Astrocyte (in vitro differentiated cells and primary cell): ENCODE results near the gene CENPB. TPM values are rescaled to one million over a fixed set of nuclear protein-coding genes. Genes with fewer than 3 reads are reported as not detected.

Experiments
- DNase-seq: peaks from one replicate; pipeline ENCODE4 v3.0.0-alpha.2; 2010; ENCODE audit warnings: low read depth
- FAIRE-seq: peaks from 2 replicates; lab custom pipeline; 2011; peaks lifted over from hg19 to GRCh38; lab: Jason Lieb, UNC
- H2AFZ ChIP-seq: 2 replicates; pipeline ENCODE4 v1.6.0; 2012; ENCODE audit warnings: low read depth, low read length, inconsistent platforms
- H3K27ac ChIP-seq: 2 replicates; pipeline ENCODE4 v1.5.1; 2011; ENCODE audit warnings: low read depth, low read length, inconsistent platforms
- H3K27me3 ChIP-seq: 2 replicates; pipeline ENCODE4 v1.6.0; 2011; ENCODE audit warnings: low read length, inconsistent platforms; ENCODE audit not compliant: insufficient read depth
- H3K36me3 ChIP-seq: 2 replicates; pipeline ENCODE4 v1.5.1; 2011; ENCODE audit warnings: low read length, inconsistent platforms; ENCODE audit not compliant: insufficient read depth
- H3K4me1 ChIP-seq: 2 replicates; pipeline ENCODE4 v1.5.1; 2011; ENCODE audit warnings: low read length, inconsistent platforms; ENCODE audit not compliant: insufficient read depth
- H3K4me2 ChIP-seq: 2 replicates; pipeline ENCODE4 v1.6.0; 2012; ENCODE audit warnings: low read length, inconsistent platforms
- H3K4me3 ChIP-seq: 2 replicates; pipeline ENCODE4 v1.5.1; 2011; ENCODE audit warnings: low read depth, mild to moderate bottlenecking, low read length, inconsistent platforms; ENCODE audit not compliant: insufficient read depth
- H3K79me2 ChIP-seq: 2 replicates; pipeline ENCODE4 v1.6.0; 2012; ENCODE audit warnings: mild to moderate bottlenecking, low read length, inconsistent platforms; ENCODE audit not compliant: insufficient read depth
- H3K9ac ChIP-seq: 2 replicates; pipeline ENCODE4 v1.6.0; 2012; ENCODE audit warnings: mild to moderate bottlenecking, low read length, inconsistent platforms
- H3K9me3 ChIP-seq: 2 replicates; pipeline ENCODE4 v1.5.1; 2012; ENCODE audit warnings: low read depth, mild to moderate bottlenecking, low read length, inconsistent platforms; ENCODE audit not compliant: insufficient read depth
- H4K20me1 ChIP-seq: 2 replicates; pipeline ENCODE4 v1.6.0; 2012; ENCODE audit warnings: low read length, inconsistent platforms; ENCODE audit not compliant: insufficient read depth
- H3K27ac Mint-ChIP-seq: one replicate; pipeline ENCODE4 v1.8.0; 2021; ENCODE audit warnings: mild to moderate bottlenecking, mixed read lengths; ENCODE audit not compliant: unreplicated experiment
- H3K27me3 Mint-ChIP-seq: one replicate; pipeline ENCODE4 v1.8.0; 2021; ENCODE audit warnings: low read depth, mixed read lengths; ENCODE audit not compliant: unreplicated experiment
- H3K36me3 Mint-ChIP-seq: one replicate; pipeline ENCODE4 v1.8.0; 2021; ENCODE audit warnings: low read depth, mixed read lengths; ENCODE audit not compliant: unreplicated experiment
- H3K4me1 Mint-ChIP-seq: one replicate; pipeline ENCODE4 v1.8.0; 2021; ENCODE audit warnings: low read depth, mixed read lengths; ENCODE audit not compliant: unreplicated experiment
- H3K4me3 Mint-ChIP-seq: one replicate; pipeline ENCODE4 v1.8.0; 2021; ENCODE audit warnings: mild to moderate bottlenecking, moderate library complexity, mixed read lengths; ENCODE audit not compliant: unreplicated experiment
- H3K9me3 Mint-ChIP-seq: one replicate; pipeline ENCODE4 v1.8.0; 2021; ENCODE audit warnings: mild to moderate bottlenecking, mixed read lengths; ENCODE audit not compliant: unreplicated experiment
- EZH2 ChIP-seq: IDR thresholded peaks from 2 replicates; pipeline ENCODE4 v1.6.1; 2012; ENCODE audit warnings: mild to moderate bottlenecking, low read length, inconsistent platforms; ENCODE audit not compliant: insufficient read depth
- total RNA-seq: library from RNA; stranded (reverse); gene quantifications from 2 replicates; pipeline ENCODE4 v1.2.1, GENCODE V29; 2021
- TF ChIP-seq, protein P1 (sequence below): IDR thresholded peaks from 2 replicates; pipeline ENCODE4 v1.5.1; 2011; ENCODE audit warnings: low read depth, mild to moderate bottlenecking, inconsistent platforms, low read length, moderate library complexity; ENCODE audit not compliant: insufficient read depth

Gene CENPB
- total RNA-seq, 1 donor from 2014 or later: 39.1 TPM

DNA sequence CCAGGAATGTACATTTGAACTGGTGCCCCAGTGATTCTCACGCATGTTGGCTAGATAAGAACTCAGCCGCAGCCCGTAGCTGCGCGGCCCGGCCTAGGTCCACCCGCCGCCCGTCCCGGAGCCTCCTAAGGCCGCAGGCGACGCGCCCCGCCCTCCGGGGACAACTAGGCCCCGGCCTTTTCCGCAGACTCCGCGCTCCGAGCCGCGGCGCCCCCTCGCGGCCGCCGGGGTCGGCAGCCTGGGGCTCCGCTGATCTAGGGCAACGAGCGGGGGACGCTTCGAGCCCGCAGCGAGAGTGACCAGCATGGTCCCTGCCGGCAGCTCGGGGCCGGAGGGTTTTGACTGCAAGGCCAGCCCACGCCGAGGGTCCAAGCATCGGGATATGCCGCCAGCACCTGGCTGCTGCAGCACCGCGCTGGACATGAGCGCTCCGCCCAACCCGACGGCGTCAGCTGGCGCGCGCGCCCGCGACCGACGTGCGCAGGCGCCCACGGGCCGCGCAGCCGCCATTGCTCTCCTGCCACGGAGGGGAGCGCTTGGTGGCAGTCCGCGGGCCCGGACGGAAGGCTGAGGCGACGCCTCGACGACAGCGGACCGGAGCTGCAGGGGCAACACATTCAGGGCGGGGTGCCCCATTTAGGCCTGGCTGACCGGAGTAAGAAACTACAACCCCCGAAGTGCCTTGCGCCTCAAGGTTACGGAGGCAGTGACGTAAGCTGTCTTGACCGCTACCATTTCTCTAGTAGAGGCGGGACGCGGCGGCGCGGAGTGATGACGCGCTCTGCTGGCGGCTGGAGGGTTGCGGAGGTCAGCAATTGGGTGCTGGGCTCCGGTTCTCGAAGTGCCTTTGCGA is 33.7 kb upstream of the CENPB start, which contains the start of gene AP5S1:
Gene AP5S1 (plus strand): TSS at position 500 of the 853 bp plus-strand sequence. CDS start 1,571 bp downstream, outside the sequence.
- H4K20me1 ChIP-seq: no peaks in the 10 kb centered on the region
- peaks cover 15% of the 10 kb centered on the region for H3K79me2 ChIP-seq
- TF ChIP-seq EZH2: no peak
- TF ChIP-seq, protein P1, sequence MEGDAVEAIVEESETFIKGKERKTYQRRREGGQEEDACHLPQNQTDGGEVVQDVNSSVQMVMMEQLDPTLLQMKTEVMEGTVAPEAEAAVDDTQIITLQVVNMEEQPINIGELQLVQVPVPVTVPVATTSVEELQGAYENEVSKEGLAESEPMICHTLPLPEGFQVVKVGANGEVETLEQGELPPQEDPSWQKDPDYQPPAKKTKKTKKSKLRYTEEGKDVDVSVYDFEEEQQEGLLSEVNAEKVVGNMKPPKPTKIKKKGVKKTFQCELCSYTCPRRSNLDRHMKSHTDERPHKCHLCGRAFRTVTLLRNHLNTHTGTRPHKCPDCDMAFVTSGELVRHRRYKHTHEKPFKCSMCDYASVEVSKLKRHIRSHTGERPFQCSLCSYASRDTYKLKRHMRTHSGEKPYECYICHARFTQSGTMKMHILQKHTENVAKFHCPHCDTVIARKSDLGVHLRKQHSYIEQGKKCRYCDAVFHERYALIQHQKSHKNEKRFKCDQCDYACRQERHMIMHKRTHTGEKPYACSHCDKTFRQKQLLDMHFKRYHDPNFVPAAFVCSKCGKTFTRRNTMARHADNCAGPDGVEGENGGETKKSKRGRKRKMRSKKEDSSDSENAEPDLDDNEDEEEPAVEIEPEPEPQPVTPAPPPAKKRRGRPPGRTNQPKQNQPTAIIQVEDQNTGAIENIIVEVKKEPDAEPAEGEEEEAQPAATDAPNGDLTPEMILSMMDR: peak; percentile 67
- H3K4me1 Mint-ChIP-seq: peaks cover 7% of the 10 kb centered on the region
- peak within 1 kb of the TSS; percentile 94 for H3K4me3 ChIP-seq
- H3K36me3 Mint-ChIP-seq: peaks cover 2% of the 10 kb centered on the region
- peaks cover 11% of the 10 kb centered on the region for H3K36me3 ChIP-seq
- H3K4me3 Mint-ChIP-seq: peak within 1 kb of the TSS; percentile 92
- H3K9ac ChIP-seq: peak within 1 kb of the TSS; percentile 99
- peak within 1 kb of the TSS; percentile 98 for H2AFZ ChIP-seq
- FAIRE-seq (no peak), DNase-seq (peak; percentile 92)
- peaks cover 9% of the 10 kb centered on the region for H3K27me3 Mint-ChIP-seq
- H3K27me3 ChIP-seq: no peaks in the 10 kb centered on the region
- H3K9me3 Mint-ChIP-seq: no peaks in the 10 kb centered on the region
- peak within 1 kb of the TSS; percentile 97 for H3K4me2 ChIP-seq
- peak within 1 kb of the TSS; percentile 81 for H3K27ac Mint-ChIP-seq
- peaks cover 15% of the 10 kb centered on the region for H3K4me1 ChIP-seq
- peak within 1 kb of the TSS; percentile 100 for H3K27ac ChIP-seq
- no peaks in the 10 kb centered on the region for H3K9me3 ChIP-seq

DNA sequence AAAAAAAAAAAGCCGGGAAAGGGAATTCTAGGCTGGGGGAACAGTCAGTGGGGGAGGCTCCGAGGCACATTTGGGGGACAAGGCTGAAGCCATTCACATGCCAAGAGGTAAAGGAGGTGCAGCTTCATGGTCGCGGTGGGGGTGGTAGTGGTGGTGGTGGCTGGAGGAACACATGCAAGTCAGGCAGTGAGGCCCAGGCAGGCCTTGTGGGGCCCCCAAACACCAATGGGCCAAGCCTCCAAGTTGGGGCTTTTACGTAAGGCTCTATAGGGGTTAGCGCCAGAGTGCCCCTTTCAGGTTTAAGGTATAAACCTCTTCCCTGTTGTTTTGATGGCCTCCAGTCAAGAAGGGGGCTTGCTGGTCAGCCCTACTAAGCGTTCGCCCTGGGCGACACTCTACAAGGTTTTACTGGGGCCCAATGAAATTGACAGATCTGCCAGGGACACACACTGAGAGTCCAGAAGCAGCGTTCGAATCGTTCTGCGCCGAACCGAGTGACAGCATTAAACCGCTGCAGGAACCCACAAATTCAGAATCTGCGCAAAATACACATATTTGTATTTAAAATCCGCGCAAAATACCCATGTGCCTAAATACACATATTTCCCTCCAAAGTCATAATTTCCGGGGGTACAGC is 33.0 kb upstream of the CENPB start:
- Mint-ChIP-seq H3K4me1 (peaks cover 7% of the 10 kb centered on the region), H3K4me3 (peak overlapping the region; percentile 77), H3K36me3 (peaks cover 2% of the 10 kb centered on the region), H3K9me3 (no peaks in the 10 kb centered on the region), H3K27me3 (peaks cover 9% of the 10 kb centered on the region), H3K27ac (peak overlapping the region; percentile 80)
- TF ChIP-seq EZH2: no peak
- TF ChIP-seq, protein P1: no peak
- no peak for FAIRE-seq
- peaks cover 11% of the 10 kb centered on the region for H3K36me3 ChIP-seq
- H3K4me2 ChIP-seq: peak overlapping the region; percentile 97
- H3K27ac ChIP-seq: peak overlapping the region; percentile 100
- peak overlapping the region; percentile 94 for H3K4me3 ChIP-seq
- H4K20me1 ChIP-seq: no peaks in the 10 kb centered on the region
- no peaks in the 10 kb centered on the region for H3K27me3 ChIP-seq
- peak overlapping the region; percentile 99 for H3K9ac ChIP-seq
- peak overlapping the region; percentile 98 for H2AFZ ChIP-seq
- no peak for DNase-seq
- peaks cover 15% of the 10 kb centered on the region for H3K79me2 ChIP-seq
- no peaks in the 10 kb centered on the region for H3K9me3 ChIP-seq
- peaks cover 15% of the 10 kb centered on the region for H3K4me1 ChIP-seq
